Measurements from ENCODE around the gene TIGAR.
A peak's percentile ranks its signal among the peaks of the same experiment; 100 is the strongest.

- TF ChIP-seq CTCF (IDR thresholded peaks at IDR 0.05; ENCODE audit: poor library complexity, severe bottlenecking) (no peak), EZH2 (IDR thresholded peaks at IDR 0.05; ENCODE audit: borderline replicate concordance, insufficient read depth, low read length, poor library complexity, severe bottlenecking) (no peak), TAF1 (IDR thresholded peaks at IDR 0.05; ENCODE audit: low read depth) (no peak), EP300 (conservative IDR thresholded peaks at IDR 0.05; ENCODE audit: poor library complexity, severe bottlenecking) (no peak), POLR2AphosphoS5 (IDR thresholded peaks at IDR 0.05) (peak; percentile 25), SMC3 (conservative IDR thresholded peaks at IDR 0.05; ENCODE audit: poor library complexity) (no peak), REST (IDR thresholded peaks at IDR 0.05; ENCODE audit: borderline replicate concordance) (no peak), RAD21 (conservative IDR thresholded peaks at IDR 0.05) (no peak), MXI1 (conservative IDR thresholded peaks at IDR 0.05; ENCODE audit: poor library complexity, severe bottlenecking) (no peak)
These were observed 49.1 kb upstream of the TIGAR start for GRCh38 chr12:4271717-4272423.
